Duodenal mucosa (tissue), 2 donors: ENCODE results near the gene AP1AR.

Source experiments
- H3K27ac ChIP-seq: one replicate; pipeline ENCODE4 v1.7.0; 2013; ENCODE audit warnings: low read depth, low read length
- H3K27me3 ChIP-seq, 2 donors: one replicate each; pipeline ENCODE4 v1.7.0; 2013; ENCODE audit warnings: low read length in 2 of 2, control low read depth in 1 of 2; ENCODE audit not compliant: insufficient read depth in 2 of 2, control insufficient read depth in 1 of 2
- H3K36me3 ChIP-seq, 2 donors: one replicate each; pipeline ENCODE4 v1.7.0; 2013; ENCODE audit warnings: low read length in 2 of 2, control low read depth in 1 of 2; ENCODE audit not compliant: insufficient read depth in 2 of 2, control insufficient read depth in 1 of 2
- H3K4me1 ChIP-seq, 2 donors: one replicate each; pipeline ENCODE4 v1.7.0; 2013; ENCODE audit warnings: low read length in 2 of 2, control low read depth in 1 of 2; ENCODE audit not compliant: insufficient read depth in 2 of 2, control insufficient read depth in 1 of 2
- H3K4me3 ChIP-seq, 2 donors: one replicate each; pipeline ENCODE4 v1.7.0; 2013; ENCODE audit warnings: low read length in 2 of 2, low read depth in 1 of 2
- H3K9ac ChIP-seq, 2 donors: one replicate each; pipeline ENCODE4 v1.7.0; 2013; ENCODE audit warnings: low read length in 2 of 2, low read depth in 1 of 2
- H3K9me3 ChIP-seq, 2 donors: one replicate each; pipeline ENCODE4 v1.7.0; 2013; ENCODE audit warnings: low read length in 2 of 2, control low read depth in 1 of 2; ENCODE audit not compliant: control insufficient read depth in 1 of 2

The AP1AR gene

GRCh38 chr4:112231779-112232713 is at the start of gene AP1AR:
Gene AP1AR (plus strand): TSS chr4:112231787. CDS start chr4:112232092, 305 bp downstream.
- Histone ChIP-seq H3K36me3 (no peaks in the 10 kb centered on the region), H3K9ac (peak within 1 kb of the TSS; percentile 86 to 94), H3K27ac (peak within 1 kb of the TSS; percentile 98), H3K27me3 (no peaks in the 10 kb centered on the region), H3K4me1 (peaks cover 15 to 18% of the 10 kb centered on the region in 2 donors), H3K9me3 (no peaks in the 10 kb centered on the region), H3K4me3 (peak within 1 kb of the TSS; percentile 83 to 95)

GRCh38 chr4:112182604-112183003 is 49.0 kb upstream of the AP1AR start:
- Histone ChIP-seq H3K9ac (no peak overlapping the region), H3K9me3 (no peaks in the 10 kb centered on the region), H3K4me3 (no peak overlapping the region), H3K4me1 (no peaks in the 10 kb centered on the region), H3K36me3 (no peaks in the 10 kb centered on the region), H3K27me3 (no peaks in the 10 kb centered on the region), H3K27ac (no peak overlapping the region)

GRCh38 chr4:112183252-112183651 is 48.3 kb upstream of the AP1AR start:
- no peaks in the 10 kb centered on the region for H3K9me3 ChIP-seq
- no peak overlapping the region for H3K9ac ChIP-seq
- H3K36me3 ChIP-seq, result no peaks in the 10 kb centered on the region
- no peaks in the 10 kb centered on the region for H3K4me1 ChIP-seq
- H3K4me3 ChIP-seq, result no peak overlapping the region
- H3K27ac ChIP-seq, result no peak overlapping the region
- H3K27me3 ChIP-seq, result no peaks in the 10 kb centered on the region

GRCh38 chr4:112184438-112184837 is 47.1 kb upstream of the AP1AR start:
- Histone ChIP-seq H3K27ac (no peak overlapping the region), H3K4me3 (no peak overlapping the region), H3K27me3 (no peaks in the 10 kb centered on the region), H3K36me3 (no peaks in the 10 kb centered on the region), H3K9ac (no peak overlapping the region), H3K4me1 (no peaks in the 10 kb centered on the region), H3K9me3 (no peaks in the 10 kb centered on the region)

- no peak overlapping the region for H3K9ac ChIP-seq
- no peaks in the 10 kb centered on the region for H3K9me3 ChIP-seq
- no peaks in the 10 kb centered on the region for H3K4me1 ChIP-seq
- H3K27ac ChIP-seq, result no peak overlapping the region
- no peaks in the 10 kb centered on the region for H3K27me3 ChIP-seq
- H3K36me3 ChIP-seq, result no peaks in the 10 kb centered on the region
- H3K4me3 ChIP-seq, result no peak overlapping the region
These were observed 46.3 kb upstream of the AP1AR start for GRCh38 chr4:112185334-112185733.

GRCh38 chr4:112185740-112186670 is 45.6 kb upstream of the AP1AR start:
- H3K9me3 ChIP-seq, result no peaks in the 10 kb centered on the region
- no peak overlapping the region for H3K4me3 ChIP-seq
- H3K9ac ChIP-seq, result no peak overlapping the region
- no peaks in the 10 kb centered on the region for H3K27me3 ChIP-seq
- H3K27ac ChIP-seq, result no peak overlapping the region
- no peaks in the 10 kb centered on the region for H3K36me3 ChIP-seq
- H3K4me1 ChIP-seq, result no peaks in the 10 kb centered on the region

- H3K4me3 ChIP-seq, result no peak overlapping the region
- no peak overlapping the region for H3K27ac ChIP-seq
- H3K9me3 ChIP-seq, result no peaks in the 10 kb centered on the region
- no peaks in the 10 kb centered on the region for H3K36me3 ChIP-seq
- no peaks in the 10 kb centered on the region for H3K4me1 ChIP-seq
- no peaks in the 10 kb centered on the region for H3K27me3 ChIP-seq
- H3K9ac ChIP-seq, result no peak overlapping the region
These were observed 41.8 kb upstream of the AP1AR start for GRCh38 chr4:112189754-112190153.

GRCh38 chr4:112190684-112191083 is 40.9 kb upstream of the AP1AR start:
- Histone ChIP-seq H3K36me3 (no peaks in the 10 kb centered on the region), H3K27ac (no peak overlapping the region), H3K27me3 (no peaks in the 10 kb centered on the region), H3K9ac (no peak overlapping the region), H3K9me3 (no peaks in the 10 kb centered on the region), H3K4me3 (no peak overlapping the region), H3K4me1 (no peaks in the 10 kb centered on the region)

- Histone ChIP-seq H3K4me3 (no peak overlapping the region), H3K4me1 (no peaks in the 10 kb centered on the region), H3K9ac (no peak overlapping the region), H3K27me3 (no peaks in the 10 kb centered on the region), H3K27ac (no peak overlapping the region), H3K9me3 (no peaks in the 10 kb centered on the region), H3K36me3 (no peaks in the 10 kb centered on the region)
These were observed 35.1 kb upstream of the AP1AR start for GRCh38 chr4:112196461-112196860.

GRCh38 chr4:112199041-112199440 is 32.5 kb upstream of the AP1AR start:
- Histone ChIP-seq H3K9me3 (no peaks in the 10 kb centered on the region), H3K36me3 (no peaks in the 10 kb centered on the region), H3K9ac (no peak overlapping the region), H3K27ac (no peak overlapping the region), H3K4me3 (no peak overlapping the region), H3K27me3 (no peaks in the 10 kb centered on the region), H3K4me1 (no peaks in the 10 kb centered on the region)
